ENCODE data around the gene SORL1. TPM values are rescaled to one million over a fixed set of nuclear protein-coding genes. Genes with fewer than 3 reads are reported as not detected.
A peak's percentile ranks its signal among the peaks of the same experiment; 100 is the strongest.

The SORL1 gene
- total RNA-seq, 1 donor from 2014 or later: 10.5 TPM

- Histone ChIP-seq H3K4me3 (no peak overlapping the region), H3K36me3 (peaks cover 5 to 12% of the 10 kb centered on the region in 2 donors), H3K27ac (no peak overlapping the region), H3K9me3 (no peaks in the 10 kb centered on the region), H3K4me1 (no peaks in the 10 kb centered on the region), H3K27me3 (no peaks in the 10 kb centered on the region)
- no peak for TF ChIP-seq CTCF (IDR thresholded peaks at IDR 0.05)
- DNase-seq (ENCODE audit: low spot score in 2 of 2): no peak
- intact Hi-C loops (cut with DNase I): no loop called here
These were observed 119.4 kb downstream of the SORL1 start for GRCh38 chr11:121571506-121571905.

- intact Hi-C loops (cut with DNase I): no loop called here
- DNase-seq (ENCODE audit: low spot score in 2 of 2): no peak
- Histone ChIP-seq H3K4me3 (no peak overlapping the region), H3K27ac (no peak overlapping the region), H3K9me3 (no peaks in the 10 kb centered on the region), H3K36me3 (peaks cover under 1 to 10% of the 10 kb centered on the region in 2 donors), H3K27me3 (no peaks in the 10 kb centered on the region), H3K4me1 (no peaks in the 10 kb centered on the region)
- TF ChIP-seq CTCF (IDR thresholded peaks at IDR 0.05): no peak
These were observed 120.5 kb downstream of the SORL1 start for GRCh38 chr11:121572571-121573059.

- no peak for TF ChIP-seq CTCF (IDR thresholded peaks at IDR 0.05)
- Histone ChIP-seq H3K9me3 (no peaks in the 10 kb centered on the region), H3K4me3 (no peak overlapping the region), H3K27ac (no peak overlapping the region), H3K27me3 (no peaks in the 10 kb centered on the region), H3K4me1 (no peaks in the 10 kb centered on the region), H3K36me3 (peaks cover 7 to 19% of the 10 kb centered on the region in 2 donors)
- intact Hi-C loops (cut with DNase I): no loop called here
- DNase-seq (ENCODE audit: low spot score in 2 of 2): no peak
These were observed 122.7 kb downstream of the SORL1 start for GRCh38 chr11:121574801-121575200.

GRCh38 chr11:121575250-121575962 is 123.3 kb downstream of the SORL1 start:
- intact Hi-C loops (cut with DNase I): no loop called here
- no peak for TF ChIP-seq CTCF (IDR thresholded peaks at IDR 0.05)
- no peaks in the 10 kb centered on the region for H3K27me3 ChIP-seq
- H3K9me3 ChIP-seq: no peaks in the 10 kb centered on the region
- H3K4me3 ChIP-seq: no peak overlapping the region
- H3K36me3 ChIP-seq: peaks cover 7 to 19% of the 10 kb centered on the region in 2 donors
- H3K4me1 ChIP-seq: no peaks in the 10 kb centered on the region
- peak; percentile 59 to 82 for DNase-seq (ENCODE audit: low spot score in 2 of 2)
- H3K27ac ChIP-seq: no peak overlapping the region

GRCh38 chr11:121575963-121576290 is 123.8 kb downstream of the SORL1 start:
- intact Hi-C loops (cut with DNase I): no loop called here
- Histone ChIP-seq H3K36me3 (peaks cover 7 to 19% of the 10 kb centered on the region in 2 donors), H3K9me3 (no peaks in the 10 kb centered on the region), H3K27ac (no peak overlapping the region), H3K4me3 (no peak overlapping the region), H3K4me1 (no peaks in the 10 kb centered on the region), H3K27me3 (no peaks in the 10 kb centered on the region)
- DNase-seq (ENCODE audit: low spot score in 2 of 2): no peak
- no peak for TF ChIP-seq CTCF (IDR thresholded peaks at IDR 0.05)

Data from ascending aorta (tissue), 2 donors.